ENCODE results near the gene CNPY1.

Gene CNPY1

DNA sequence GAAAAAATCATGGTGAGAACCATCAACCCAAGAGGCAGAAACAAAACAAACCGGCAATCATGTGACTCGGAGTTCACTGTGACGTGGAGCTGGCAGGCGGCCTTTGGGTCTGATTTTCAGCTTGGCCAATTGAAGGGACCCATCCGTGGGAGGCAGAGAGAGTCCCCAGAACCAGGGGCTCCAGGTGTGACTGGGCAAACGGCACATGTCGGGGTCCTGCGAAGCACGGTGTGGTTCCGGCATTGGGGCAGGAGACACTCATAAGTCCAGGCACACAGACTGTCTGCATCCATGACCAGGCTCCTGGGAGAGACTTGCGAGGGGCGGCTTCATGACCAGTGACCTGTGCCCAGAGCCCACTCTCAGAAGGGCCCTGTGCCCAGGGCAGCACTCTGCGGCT lies 12.6 kb upstream of the CNPY1 start:
- no peak for DNase-seq (ENCODE audit: low read depth, low spot score)

- DNase-seq (ENCODE audit: low read depth, low spot score) = no peak
Observed at GRCh38 chr7:155558351-155558750, 12.0 kb upstream of the CNPY1 start.

DNA sequence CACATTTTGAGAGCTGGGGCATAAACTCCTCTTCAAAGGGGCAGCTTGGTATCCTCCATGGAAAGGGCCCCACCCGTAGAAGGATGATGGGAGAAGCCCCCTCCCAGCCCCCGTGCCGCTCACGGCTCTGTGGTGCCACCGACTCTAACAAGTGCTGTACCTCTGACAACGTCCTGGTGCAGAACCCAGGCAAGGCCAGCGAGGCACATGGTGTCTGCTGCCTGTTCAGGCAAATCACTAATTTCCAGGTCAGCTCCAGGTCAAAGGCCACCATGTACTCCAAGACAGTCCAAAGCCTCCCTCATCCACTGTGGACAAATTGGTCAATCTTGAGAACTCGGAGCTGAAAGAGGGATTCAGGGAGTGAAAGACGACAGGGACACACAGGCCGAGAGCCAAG lies 11.4 kb upstream of the CNPY1 start:
- DNase-seq (ENCODE audit: low read depth, low spot score) = no peak

- no peak for DNase-seq (ENCODE audit: low read depth, low spot score)
Observed at GRCh38 chr7:155556763-155557162, 10.4 kb upstream of the CNPY1 start.

- DNase-seq (ENCODE audit: low read depth, low spot score) = no peak
Observed at GRCh38 chr7:155555116-155555695, 8.8 kb upstream of the CNPY1 start.

DNA sequence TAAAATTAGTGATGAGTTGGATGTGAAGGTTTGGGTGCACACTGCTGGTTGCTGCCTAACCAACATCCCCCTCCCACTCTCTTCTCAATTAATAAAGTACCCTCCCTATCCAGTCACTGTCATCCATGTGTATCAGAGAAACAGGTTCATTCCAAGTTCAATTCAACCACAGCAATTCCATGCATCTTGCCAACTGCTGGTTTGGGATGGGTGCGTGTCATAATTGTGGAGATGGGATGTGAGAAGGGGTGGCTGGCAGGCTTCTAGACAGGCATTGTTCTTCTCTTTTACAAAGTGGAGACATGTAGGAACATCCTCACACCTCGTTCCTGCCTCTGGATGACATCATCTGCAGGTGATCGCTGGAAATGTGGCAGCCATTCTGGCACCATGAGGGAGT lies 7.5 kb upstream of the CNPY1 start:
- no peak for DNase-seq (ENCODE audit: low read depth, low spot score)

DNA sequence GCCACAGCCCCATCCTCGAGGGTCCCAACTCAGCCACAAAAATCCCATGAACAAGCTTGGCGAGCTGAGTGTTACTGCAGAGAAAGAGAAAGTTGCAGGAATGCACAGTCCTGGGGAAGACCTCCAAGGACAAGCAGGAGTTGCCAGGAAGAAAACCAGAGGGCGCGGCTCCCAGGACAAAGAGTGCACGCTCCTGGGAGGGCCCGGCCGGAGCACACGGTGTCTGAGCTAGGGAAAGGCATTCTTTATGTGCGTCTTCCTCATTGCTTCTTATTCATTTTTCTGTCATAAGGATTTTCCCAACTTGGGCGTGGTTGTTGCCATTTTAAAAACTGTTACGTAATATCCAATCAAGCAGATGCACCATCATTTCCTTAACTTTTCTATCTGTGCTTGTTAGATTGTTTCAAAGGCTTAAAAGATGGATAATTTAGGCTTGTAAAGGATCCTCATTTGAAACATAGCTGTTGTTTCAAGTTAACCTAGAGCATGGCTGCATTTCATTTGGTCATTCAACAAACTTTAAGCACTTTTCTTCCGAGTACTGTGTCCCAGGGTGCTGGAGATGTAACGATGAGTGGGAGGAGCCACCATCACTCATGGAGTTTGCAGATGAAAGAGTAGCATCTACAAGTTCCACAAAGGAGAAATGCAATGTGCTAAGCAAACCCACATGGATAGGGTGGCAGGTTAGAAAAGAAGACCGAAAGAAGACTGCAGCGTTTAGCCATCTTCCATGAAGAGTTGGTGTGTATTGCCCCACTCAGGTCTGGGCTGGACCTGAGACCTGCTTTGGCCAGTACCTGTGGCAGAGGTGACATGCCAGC lies 5.6 kb upstream of the CNPY1 start:
- no peak for DNase-seq (ENCODE audit: low read depth, low spot score)

- no peak for DNase-seq (ENCODE audit: low read depth, low spot score)
Observed at GRCh38 chr7:155550916-155551315, 4.6 kb upstream of the CNPY1 start.

- no peak for DNase-seq (ENCODE audit: low read depth, low spot score)
Observed at GRCh38 chr7:155549226-155549625, 2.9 kb upstream of the CNPY1 start.

DNA sequence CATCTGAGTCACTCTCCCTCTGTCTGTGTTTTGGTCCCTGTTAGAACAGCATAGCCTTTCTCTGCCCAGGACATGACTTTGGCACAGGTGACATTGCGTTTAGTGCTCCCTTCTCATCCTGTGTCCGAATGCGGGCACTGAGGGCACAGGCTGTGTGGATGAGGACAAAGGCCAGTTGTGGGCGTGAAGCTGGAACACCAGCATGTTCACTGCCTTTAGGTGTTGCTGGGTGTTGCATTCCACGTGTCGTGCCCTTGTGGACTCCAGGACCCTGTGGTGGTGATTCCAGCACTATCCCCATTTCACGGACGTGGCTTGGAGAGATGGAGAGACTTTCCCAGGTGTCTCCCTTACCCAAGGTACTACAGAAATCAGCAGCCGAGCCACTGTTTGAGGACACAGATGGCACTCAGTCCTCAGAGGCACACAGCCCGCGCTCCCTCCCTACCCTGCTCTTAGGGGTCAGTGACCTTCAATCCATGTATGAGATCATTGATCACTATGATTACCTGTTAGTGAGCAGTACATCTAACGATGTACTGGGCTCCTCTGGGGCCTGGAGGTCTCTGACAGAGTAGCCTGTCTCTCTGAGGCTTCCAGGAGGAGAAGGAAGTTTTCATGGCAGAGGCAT lies 917 bp upstream of the CNPY1 start:
- no peak for DNase-seq (ENCODE audit: low read depth, low spot score)

GRCh38 chr7:155545348-155545747 lies 1.0 kb downstream of the CNPY1 start:
- DNase-seq (ENCODE audit: low read depth, low spot score) = no peak

DNA sequence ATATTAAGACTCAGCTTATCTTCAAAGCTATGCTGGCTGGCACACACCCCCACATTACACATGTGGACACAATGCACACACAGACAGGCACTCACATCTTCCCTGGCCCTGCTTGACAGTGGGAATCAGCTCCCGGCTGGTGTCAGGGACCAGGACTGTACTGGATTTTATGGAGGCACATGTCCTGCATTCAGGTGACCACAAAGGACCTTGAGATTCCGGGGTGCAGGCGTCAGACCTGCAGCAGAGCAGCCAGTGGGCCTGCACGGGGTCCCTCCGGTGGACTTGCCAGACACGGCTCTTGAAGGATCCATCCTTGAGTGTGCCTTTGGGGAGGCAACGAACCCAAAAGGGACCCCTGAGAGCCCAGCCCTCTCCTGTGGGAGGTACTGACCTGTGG lies 1.9 kb downstream of the CNPY1 start:
- DNase-seq (ENCODE audit: low read depth, low spot score) = no peak

DNA sequence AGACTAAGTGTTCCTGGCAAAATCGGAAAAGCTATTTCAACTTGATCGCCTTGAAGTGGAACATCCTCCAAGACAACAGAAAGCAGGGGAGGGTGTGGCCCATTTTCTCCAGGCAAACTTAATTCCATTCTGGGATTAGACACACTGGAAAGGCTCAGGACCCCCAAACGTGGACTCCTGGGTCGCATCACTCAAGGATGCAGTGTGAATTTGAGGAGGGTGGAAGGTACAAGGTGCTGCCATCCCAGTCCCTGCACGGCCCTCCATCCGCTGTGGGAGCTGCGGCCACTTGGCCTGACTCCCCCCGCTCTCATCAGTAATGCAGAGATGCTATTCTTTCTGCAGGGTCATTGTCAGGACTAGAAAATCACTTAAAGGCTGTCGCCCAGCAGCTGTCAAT lies 2.4 kb downstream of the CNPY1 start:
- DNase-seq (ENCODE audit: low read depth, low spot score) = no peak

- DNase-seq (ENCODE audit: low read depth, low spot score) = no peak
Observed at GRCh38 chr7:155543011-155543876, 3.1 kb downstream of the CNPY1 start.

- DNase-seq (ENCODE audit: low read depth, low spot score) = no peak
Observed at GRCh38 chr7:155541986-155542675, 4.2 kb downstream of the CNPY1 start.

GRCh38 chr7:155540553-155540952 lies 5.8 kb downstream of the CNPY1 start:
- DNase-seq (ENCODE audit: low read depth, low spot score) = no peak

GRCh38 chr7:155538293-155538692 lies 8.1 kb downstream of the CNPY1 start:
- DNase-seq (ENCODE audit: low read depth, low spot score) = no peak

DNA sequence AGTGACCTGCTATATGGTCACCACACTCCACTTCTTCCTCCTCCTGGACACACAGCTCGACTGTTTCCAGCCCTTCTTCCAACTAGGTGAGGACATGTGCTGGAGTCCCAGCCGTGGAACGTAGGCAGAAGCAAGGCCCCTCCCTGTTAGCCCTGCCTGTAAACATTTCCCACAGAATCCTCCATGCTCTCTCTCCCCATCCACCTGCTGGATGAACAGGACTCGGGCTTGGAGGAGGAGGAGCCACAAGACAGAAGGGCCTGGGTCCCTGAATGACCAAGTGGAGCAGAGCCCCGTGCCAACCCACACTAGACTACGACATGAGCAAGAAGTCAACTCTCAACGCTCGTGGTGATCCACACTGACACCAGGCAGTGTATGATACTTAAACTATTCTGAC lies 9.9 kb downstream of the CNPY1 start:
- DNase-seq (ENCODE audit: low read depth, low spot score) = no peak

- DNase-seq (ENCODE audit: low read depth, low spot score) = no peak
Observed at GRCh38 chr7:155534691-155535090, 11.7 kb downstream of the CNPY1 start.

DNA sequence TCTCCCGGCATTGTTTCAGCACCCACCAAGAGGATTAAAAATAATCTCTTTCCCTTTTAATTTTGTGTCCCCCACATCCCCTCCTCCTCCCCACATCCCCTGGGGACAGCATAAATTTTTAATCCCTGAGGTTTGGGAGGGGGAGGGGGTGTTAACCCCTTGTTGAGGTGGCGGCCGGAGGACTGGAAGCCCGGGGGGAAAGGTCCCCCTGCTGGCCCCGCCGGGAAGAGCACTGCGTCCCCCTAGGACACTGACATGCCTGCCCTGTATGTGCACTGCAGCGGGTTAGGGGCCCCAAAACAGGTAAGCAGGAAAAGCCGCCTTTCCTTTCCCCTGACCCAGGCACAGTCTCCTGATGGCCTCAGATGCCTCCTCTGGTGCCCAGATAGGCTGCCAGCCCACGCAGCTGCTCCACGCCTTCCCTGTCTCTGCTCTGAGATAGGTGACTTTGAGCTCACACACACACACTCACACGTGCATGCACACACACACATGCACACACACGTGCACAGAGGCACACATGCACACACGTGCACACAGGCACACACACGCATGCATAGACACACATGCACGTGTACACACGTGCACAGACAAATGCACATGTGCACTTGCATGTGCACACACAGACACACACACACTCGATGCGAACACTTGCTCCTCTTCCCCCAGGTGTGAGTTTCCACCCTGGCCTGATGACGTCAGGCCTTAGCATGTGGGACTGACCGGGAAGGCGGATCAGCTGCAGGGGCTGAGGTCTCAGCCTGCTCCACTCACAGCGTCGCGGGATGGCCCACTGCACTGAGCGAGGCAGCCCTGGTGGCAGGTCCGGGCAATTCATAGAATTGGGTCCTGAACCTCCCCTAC lies 12.3 kb downstream of the CNPY1 start:
- DNase-seq (ENCODE audit: low read depth, low spot score) = no peak
